Mesenchymal stem cell (in vitro differentiated cells and primary cell): ENCODE results near the gene GSTO2.

ENCODE experiments used
- DNase-seq: peaks from one replicate; pipeline ENCODE4 v3.0.0-alpha.2; 2013
- H2AFZ ChIP-seq: one replicate; pipeline ENCODE4 v1.6.1; 2013; ENCODE audit warnings: low read depth, mild to moderate bottlenecking, control low read depth, inconsistent platforms, low read length, moderate library complexity
- H2AK5ac ChIP-seq: 2 replicates; pipeline ENCODE4 v1.6.1; 2013; ENCODE audit warnings: low read length, moderate library complexity, mild to moderate bottlenecking, inconsistent platforms; ENCODE audit not compliant: severe bottlenecking
- H2BK120ac ChIP-seq: one replicate; pipeline ENCODE4 v1.6.1; 2013; ENCODE audit warnings: low read depth, mild to moderate bottlenecking, inconsistent platforms, low read length, moderate library complexity
- H2BK12ac ChIP-seq, 2 experiments: one replicate each; pipeline ENCODE4 v1.6.1; 2013; ENCODE audit warnings: inconsistent platforms in 2 of 2, low read length in 2 of 2, mild to moderate bottlenecking in 2 of 2, moderate library complexity in 2 of 2, control low read depth in 1 of 2
- H2BK15ac ChIP-seq: one replicate; pipeline ENCODE4 v1.6.1; 2013; ENCODE audit warnings: mild to moderate bottlenecking, low read depth, inconsistent platforms; ENCODE audit not compliant: poor library complexity, severe bottlenecking
- H2BK5ac ChIP-seq: 2 replicates; pipeline ENCODE4 v1.6.1; 2013; ENCODE audit warnings: low read depth, mild to moderate bottlenecking, low read length, control low read depth, inconsistent platforms; ENCODE audit not compliant: poor library complexity, severe bottlenecking
- H3K14ac ChIP-seq, 2 experiments: one replicate each; pipeline ENCODE4 v1.6.1; 2013; ENCODE audit warnings: inconsistent platforms in 2 of 2, low read length in 2 of 2, control low read depth in 1 of 2, mild to moderate bottlenecking in 1 of 2, moderate library complexity in 1 of 2
- H3K18ac ChIP-seq, 2 experiments: one replicate each; pipeline ENCODE4 v1.6.1; 2013; ENCODE audit warnings: inconsistent platforms in 2 of 2, low read length in 2 of 2, control low read depth in 1 of 2, low read depth in 1 of 2, mild to moderate bottlenecking in 1 of 2
- H3K23ac ChIP-seq, 2 experiments: one replicate each; pipeline ENCODE4 v1.6.1; 2013; ENCODE audit warnings: inconsistent platforms in 2 of 2, low read length in 2 of 2, mild to moderate bottlenecking in 2 of 2, moderate library complexity in 2 of 2, control low read depth in 1 of 2
- H3K27ac ChIP-seq: 2 replicates; pipeline ENCODE4 v1.5.1; 2013; ENCODE audit warnings: mild to moderate bottlenecking, moderate library complexity, low read length, control low read depth, inconsistent platforms; ENCODE audit not compliant: poor library complexity, severe bottlenecking
- H3K27me3 ChIP-seq, 2 experiments: 2 replicates each; pipeline versions ENCODE4 v1.6.1 to v1.7.0; 2013; ENCODE audit warnings: low read length in 2 of 2, mild to moderate bottlenecking in 2 of 2, moderate library complexity in 2 of 2, control low read depth in 1 of 2, inconsistent platforms in 1 of 2; ENCODE audit not compliant: control insufficient read depth in 1 of 2, insufficient read depth in 1 of 2
- H3K36me3 ChIP-seq, 2 experiments: 2 replicates each; pipeline versions ENCODE4 v1.6.1 to v1.7.0; 2013; ENCODE audit warnings: low read length in 2 of 2, control low read depth in 1 of 2, inconsistent platforms in 1 of 2, low read depth in 1 of 2, mild to moderate bottlenecking in 1 of 2; ENCODE audit not compliant: insufficient read depth in 2 of 2, control insufficient read depth in 1 of 2
- H3K4ac ChIP-seq, 2 experiments: one replicate each; pipeline ENCODE4 v1.6.1; 2013; ENCODE audit warnings: inconsistent platforms in 2 of 2, low read length in 2 of 2, mild to moderate bottlenecking in 2 of 2, moderate library complexity in 2 of 2, control low read depth in 1 of 2, low read depth in 1 of 2
- H3K4me1 ChIP-seq: 2 replicates; pipeline ENCODE4 v1.6.1; 2013; ENCODE audit warnings: low read depth, low read length, control low read depth; ENCODE audit not compliant: control insufficient read depth, insufficient read depth
- H3K4me2 ChIP-seq: 2 replicates; pipeline ENCODE4 v1.6.1; 2013; ENCODE audit warnings: low read length, mild to moderate bottlenecking, inconsistent platforms; ENCODE audit not compliant: poor library complexity, severe bottlenecking
- H3K4me3 ChIP-seq, 2 experiments: 2 replicates each; pipeline versions ENCODE4 v1.5.1 to v1.7.0; 2013; ENCODE audit warnings: low read length in 2 of 2, mild to moderate bottlenecking in 2 of 2, control low read depth in 1 of 2, low read depth in 1 of 2; ENCODE audit not compliant: insufficient read depth in 1 of 2
- H3K79me1 ChIP-seq: replicated peaks from 2 replicates; pipeline ENCODE4 v1.6.1; 2013; ENCODE audit warnings: mild to moderate bottlenecking, control low read depth, low read length, inconsistent platforms; ENCODE audit not compliant: poor library complexity, severe bottlenecking
- H3K9ac ChIP-seq: 2 replicates; pipeline ENCODE4 v1.7.0; 2013; ENCODE audit warnings: mild to moderate bottlenecking, low read length, moderate library complexity
- H3K9me3 ChIP-seq: 2 replicates; pipeline ENCODE4 v1.7.0; 2013; ENCODE audit warnings: mild to moderate bottlenecking, low read length; ENCODE audit not compliant: control insufficient read depth
- H4K8ac ChIP-seq: one replicate; pipeline ENCODE4 v1.6.1; 2013; ENCODE audit warnings: inconsistent platforms, mild to moderate bottlenecking, low read length, moderate library complexity
- H4K91ac ChIP-seq: one replicate; pipeline ENCODE4 v1.6.1; 2013; ENCODE audit warnings: mild to moderate bottlenecking, low read length, inconsistent platforms
- WGBS: methylation state at CpG from one replicate; pipeline ENCODE4 v1.1.7; 2013; ENCODE audit warnings: mixed read lengths; 5-methylcytosine and 5-hydroxymethylcytosine counted together

The GSTO2 gene

GRCh38 chr10:104311184-104311720 is 42.3 kb downstream of the GSTO2 start:
- Histone ChIP-seq H2BK15ac (no peak overlapping the region), H3K27me3 (no peaks in the 10 kb centered on the region), H4K91ac (no peak overlapping the region), H2BK12ac (no peak overlapping the region), H3K23ac (no peak overlapping the region), H3K4me3 (no peak overlapping the region), H3K27ac (no peak overlapping the region), H3K18ac (no peak overlapping the region), H3K79me1 (peaks cover 38% of the 10 kb centered on the region), H4K8ac (peak overlapping the region; percentile 42), H3K4me2 (no peak overlapping the region), H3K4me1 (peaks cover 3% of the 10 kb centered on the region), H3K9ac (no peak overlapping the region), H2AK5ac (no peak overlapping the region), H2AFZ (no peak overlapping the region), H2BK120ac (no peak overlapping the region), H2BK5ac (no peak overlapping the region), H3K9me3 (no peaks in the 10 kb centered on the region), H3K4ac (no peak overlapping the region), H3K36me3 (peaks cover 58 to 83% of the 10 kb centered on the region in 2 experiments), H3K14ac (no peak overlapping the region)
- 98% methylated on average over 4 of the region's 5 CpGs for WGBS
- DNase-seq = no peak

GRCh38 chr10:104314591-104315485 is 45.9 kb downstream of the GSTO2 start:
- DNase-seq = no peak
- no peak overlapping the region for H3K14ac ChIP-seq
- WGBS = 97% methylated on average over 43 of the region's 43 CpGs
- H2AFZ ChIP-seq = no peak overlapping the region
- H4K91ac ChIP-seq = no peak overlapping the region
- H3K36me3 ChIP-seq = peaks cover 61 to 69% of the 10 kb centered on the region in 2 experiments
- no peak overlapping the region for H3K18ac ChIP-seq
- no peak overlapping the region for H3K23ac ChIP-seq
- no peaks in the 10 kb centered on the region for H3K9me3 ChIP-seq
- no peak overlapping the region for H3K9ac ChIP-seq
- H3K27ac ChIP-seq = no peak overlapping the region
- H4K8ac ChIP-seq = no peak overlapping the region
- no peak overlapping the region for H2BK5ac ChIP-seq
- H2AK5ac ChIP-seq = no peak overlapping the region
- H2BK12ac ChIP-seq = no peak overlapping the region
- no peak overlapping the region for H3K4me3 ChIP-seq
- H3K27me3 ChIP-seq = no peaks in the 10 kb centered on the region
- H3K4me1 ChIP-seq = peaks cover 22% of the 10 kb centered on the region
- no peak overlapping the region for H2BK120ac ChIP-seq
- H2BK15ac ChIP-seq = no peak overlapping the region
- no peak overlapping the region for H3K4ac ChIP-seq
- peaks cover 49% of the 10 kb centered on the region for H3K79me1 ChIP-seq
- H3K4me2 ChIP-seq = no peak overlapping the region

GRCh38 chr10:104315486-104315921 is 46.5 kb downstream of the GSTO2 start:
- no peak overlapping the region for H2BK5ac ChIP-seq
- no peak overlapping the region for H3K4ac ChIP-seq
- no peak overlapping the region for H3K14ac ChIP-seq
- H3K9ac ChIP-seq = no peak overlapping the region
- no peak overlapping the region for H2AFZ ChIP-seq
- H3K23ac ChIP-seq = no peak overlapping the region
- H2BK120ac ChIP-seq = no peak overlapping the region
- 98% methylated on average over 22 of the region's 22 CpGs for WGBS
- H3K4me2 ChIP-seq = no peak overlapping the region
- no peaks in the 10 kb centered on the region for H3K27me3 ChIP-seq
- DNase-seq = no peak
- H3K9me3 ChIP-seq = no peaks in the 10 kb centered on the region
- H3K79me1 ChIP-seq = peaks cover 45% of the 10 kb centered on the region
- H2AK5ac ChIP-seq = no peak overlapping the region
- no peak overlapping the region for H2BK15ac ChIP-seq
- peak overlapping the region; percentile 31 for H4K91ac ChIP-seq
- H3K36me3 ChIP-seq = peaks cover 56 to 65% of the 10 kb centered on the region in 2 experiments
- H3K4me1 ChIP-seq = peaks cover 19% of the 10 kb centered on the region
- no peak overlapping the region for H2BK12ac ChIP-seq
- H4K8ac ChIP-seq = no peak overlapping the region
- no peak overlapping the region for H3K27ac ChIP-seq
- H3K4me3 ChIP-seq = no peak overlapping the region
- no peak overlapping the region for H3K18ac ChIP-seq

GRCh38 chr10:104316321-104317099 is 47.5 kb downstream of the GSTO2 start:
- H3K23ac ChIP-seq = no peak overlapping the region
- no peaks in the 10 kb centered on the region for H3K27me3 ChIP-seq
- H3K9ac ChIP-seq = peak overlapping the region; percentile 51
- H3K79me1 ChIP-seq = peaks cover 40% of the 10 kb centered on the region
- WGBS = 93% methylated on average over 9 of the region's 9 CpGs
- no peak overlapping the region for H3K4me2 ChIP-seq
- H3K36me3 ChIP-seq = peaks cover 51 to 60% of the 10 kb centered on the region in 2 experiments
- H2AK5ac ChIP-seq = no peak overlapping the region
- no peak overlapping the region for H2BK12ac ChIP-seq
- no peak overlapping the region for H3K4ac ChIP-seq
- H3K27ac ChIP-seq = no peak overlapping the region
- no peak overlapping the region for H2AFZ ChIP-seq
- no peak overlapping the region for H3K18ac ChIP-seq
- peak overlapping the region in 1 of 2 experiments; percentile 64 for H3K14ac ChIP-seq
- no peak overlapping the region for H2BK5ac ChIP-seq
- peaks cover 24% of the 10 kb centered on the region for H3K4me1 ChIP-seq
- no peak overlapping the region for H4K91ac ChIP-seq
- no peak overlapping the region for H2BK15ac ChIP-seq
- H4K8ac ChIP-seq = no peak overlapping the region
- peak overlapping the region in 1 of 2 experiments; percentile 31 for H3K4me3 ChIP-seq
- no peaks in the 10 kb centered on the region for H3K9me3 ChIP-seq
- H2BK120ac ChIP-seq = no peak overlapping the region
- no peak for DNase-seq
